Upper lobe of left lung (tissue), 4 donors: ENCODE measurements around the gene GALNT15.

Experiments
- CTCF ChIP-seq, 6 experiments: fragments of 450-650 bp in 4 of 6; fragments of 200-600 bp in 2 of 6; sonication (generic) in 2 of 6; IDR thresholded peaks; one replicate each; pipeline ENCODE4 v1.5.1; 2016 to 2019; ENCODE audit warnings: antibody characterized with exemption in 6 of 6
- POLR2A ChIP-seq, 4 donors: fragments of 450-650 bp; IDR thresholded peaks; one replicate each; pipeline ENCODE4 v1.5.1; 2016 to 2017; ENCODE audit warnings: antibody characterized with exemption in 4 of 4, mild to moderate bottlenecking in 2 of 4
- POLR2AphosphoS5 ChIP-seq, 2 donors: sonication (generic); formaldehyde crosslinking; IDR thresholded peaks; one replicate each; pipeline ENCODE4 v1.5.1; 2017; ENCODE audit warnings: antibody characterized with exemption in 2 of 2

DNA sequence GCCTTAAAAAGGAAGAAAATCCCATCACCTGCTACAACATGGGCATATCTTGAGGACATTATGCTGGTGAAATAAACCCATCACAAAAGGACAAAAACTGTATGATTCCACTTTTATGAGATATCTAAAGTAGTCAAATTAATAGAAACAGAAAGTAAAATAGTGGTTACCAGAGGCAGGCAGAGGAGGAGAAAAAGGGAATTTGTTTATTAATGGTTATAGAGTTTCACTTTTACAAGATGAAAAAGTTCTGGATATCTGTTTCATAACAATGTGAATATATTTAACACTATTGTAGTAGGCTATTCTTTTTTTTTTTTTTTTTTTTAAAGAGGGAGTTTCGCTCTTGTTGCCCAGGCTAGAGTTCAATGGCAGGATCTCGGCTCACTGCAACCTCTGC is 49.8 kb downstream of the GALNT15 start:
- no peak for TF ChIP-seq POLR2A (IDR thresholded peaks at IDR 0.05)
- TF ChIP-seq CTCF (IDR thresholded peaks at IDR 0.05): no peak
- TF ChIP-seq POLR2AphosphoS5 (IDR thresholded peaks at IDR 0.05): no peak
